AG04450 (cell line): Measurements from ENCODE around the gene STRIT1. TPM values are rescaled to one million over a fixed set of nuclear protein-coding genes. Genes with fewer than 3 reads are reported as not detected.
"Not testable (repeated sequence)": the region's sequence is repeated elsewhere in the genome, so short reads cannot be mapped to it uniquely, and the experiment has no call there.

ENCODE experiments used
- CTCF ChIA-PET: fragments of 300-600, 350-600 bp; formaldehyde crosslinking; extraction: SDS; loops from one replicate; lab custom pipeline; 2022; ENCODE audit warnings: antibody characterized with exemption, inconsistent platforms; lab: Charles Lee
- POLR2A ChIA-PET: fragments of 350-600 bp; formaldehyde crosslinking; extraction: SDS; loops from one replicate; lab custom pipeline; 2021; ENCODE audit warnings: antibody characterized with exemption, inconsistent platforms; lab: Yijun Ruan, JAX
- DNase-seq: peaks from one replicate; pipeline ENCODE4 v3.0.0-alpha.2; 2011; ENCODE audit warnings: low read depth, low spot score
- H3K27ac ChIP-seq: one replicate; pipeline ENCODE4 v1.5.1; 2012; ENCODE audit warnings: low read depth, low read length, control low read depth
- H3K27me3 ChIP-seq: one replicate; pipeline ENCODE4 v1.6.0; 2012; ENCODE audit warnings: low read length; ENCODE audit not compliant: control insufficient read depth, insufficient read depth
- H3K4me3 ChIP-seq: 2 replicates; pipeline ENCODE4 v1.5.1; 2011; ENCODE audit warnings: mild to moderate bottlenecking, low read depth, low read length, control low read depth
- H3K9me3 ChIP-seq: 2 replicates; pipeline ENCODE4 v1.5.1; 2012; ENCODE audit warnings: low read length; ENCODE audit not compliant: control insufficient read depth, insufficient read depth
- polyA plus RNA-seq: library from polyadenylated mRNA; depleted of rRNA; stranded (reverse); fragments of >200 nt; gene quantifications from 2 replicates; pipeline ENCODE4 v1.2.3, GENCODE V29; 2011
- TF ChIP-seq, protein P1 (sequence below): IDR thresholded peaks from 2 replicates; pipeline ENCODE4 v1.5.1; 2011; ENCODE audit warnings: low read depth, low read length, control low read depth, inconsistent platforms

The STRIT1 gene
- polyA plus RNA-seq, 1 experiment = not detected

DNA sequence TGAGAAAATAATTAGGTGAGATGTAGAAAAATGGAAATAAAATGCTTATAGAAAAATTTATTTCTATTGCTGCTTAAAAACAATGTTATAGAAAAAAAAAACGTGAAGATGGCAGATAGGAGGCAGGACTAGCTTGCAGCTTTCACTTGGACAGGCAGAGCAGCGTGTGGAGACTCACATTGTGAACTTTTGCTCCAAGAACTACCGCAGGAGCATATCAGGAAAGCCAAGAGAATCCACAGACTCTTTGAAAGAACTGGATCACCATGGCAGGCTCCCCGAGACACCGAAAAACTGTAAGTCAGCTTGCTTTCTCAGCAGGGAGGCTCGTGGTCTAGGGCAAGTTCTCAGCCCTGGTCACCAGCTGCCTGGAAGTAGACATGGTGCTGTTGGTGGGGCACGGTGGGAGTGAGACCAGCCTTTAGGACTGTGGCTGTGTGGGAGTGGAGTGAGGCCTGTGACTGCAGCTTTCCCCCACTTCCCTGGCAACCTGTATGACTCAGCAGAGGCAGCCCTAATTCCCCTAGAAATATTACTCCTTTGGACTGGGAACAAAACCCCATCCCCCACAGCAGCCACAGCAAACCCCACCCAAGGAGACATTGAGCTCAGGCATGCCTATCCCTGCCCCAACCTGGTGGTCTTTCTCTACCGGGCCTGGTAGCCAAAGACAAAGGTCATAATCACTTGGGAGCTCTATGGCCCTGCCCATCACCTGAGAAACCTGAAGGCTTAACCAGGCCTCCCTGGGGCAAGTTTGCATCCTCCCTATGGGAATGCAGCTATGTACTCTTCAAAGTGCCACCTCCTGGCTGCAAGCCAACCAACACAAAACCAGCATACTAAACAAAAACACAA is 22.8 kb downstream of the STRIT1 start:
- Histone ChIP-seq H3K4me3 (no peak overlapping the region), H3K9me3 (no peaks in the 10 kb centered on the region), H3K27ac (peak overlapping the region; percentile 11), H3K27me3 (no peaks in the 10 kb centered on the region)
- ChIA-PET CTCF (no interaction called here), POLR2A (no interaction called here)
- DNase-seq = no peak
- TF ChIP-seq, protein P1, sequence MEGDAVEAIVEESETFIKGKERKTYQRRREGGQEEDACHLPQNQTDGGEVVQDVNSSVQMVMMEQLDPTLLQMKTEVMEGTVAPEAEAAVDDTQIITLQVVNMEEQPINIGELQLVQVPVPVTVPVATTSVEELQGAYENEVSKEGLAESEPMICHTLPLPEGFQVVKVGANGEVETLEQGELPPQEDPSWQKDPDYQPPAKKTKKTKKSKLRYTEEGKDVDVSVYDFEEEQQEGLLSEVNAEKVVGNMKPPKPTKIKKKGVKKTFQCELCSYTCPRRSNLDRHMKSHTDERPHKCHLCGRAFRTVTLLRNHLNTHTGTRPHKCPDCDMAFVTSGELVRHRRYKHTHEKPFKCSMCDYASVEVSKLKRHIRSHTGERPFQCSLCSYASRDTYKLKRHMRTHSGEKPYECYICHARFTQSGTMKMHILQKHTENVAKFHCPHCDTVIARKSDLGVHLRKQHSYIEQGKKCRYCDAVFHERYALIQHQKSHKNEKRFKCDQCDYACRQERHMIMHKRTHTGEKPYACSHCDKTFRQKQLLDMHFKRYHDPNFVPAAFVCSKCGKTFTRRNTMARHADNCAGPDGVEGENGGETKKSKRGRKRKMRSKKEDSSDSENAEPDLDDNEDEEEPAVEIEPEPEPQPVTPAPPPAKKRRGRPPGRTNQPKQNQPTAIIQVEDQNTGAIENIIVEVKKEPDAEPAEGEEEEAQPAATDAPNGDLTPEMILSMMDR = no peak

DNA sequence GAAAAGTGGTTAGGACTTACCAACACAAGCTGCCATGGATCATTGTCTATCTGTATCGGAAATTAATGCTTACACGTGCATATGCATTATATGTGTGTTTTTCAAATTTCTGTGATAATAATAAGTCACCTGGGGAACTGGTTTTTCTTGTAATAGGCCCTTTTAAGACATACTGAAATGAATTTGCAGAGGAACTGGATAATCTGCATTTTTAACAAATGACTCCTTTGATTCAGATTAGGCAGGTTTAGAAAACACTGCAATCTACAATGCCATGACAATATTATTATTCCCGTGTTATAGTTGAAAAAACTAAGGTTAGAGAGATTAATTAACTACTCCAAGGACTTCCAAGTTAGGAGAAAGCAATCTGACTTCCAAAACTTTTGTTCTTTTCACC is 23.4 kb downstream of the STRIT1 start:
- Histone ChIP-seq H3K27ac (no peak overlapping the region), H3K4me3 (no peak overlapping the region), H3K9me3 (no peaks in the 10 kb centered on the region), H3K27me3 (no peaks in the 10 kb centered on the region)
- no peak for DNase-seq
- ChIA-PET CTCF (no interaction called here), POLR2A (no interaction called here)
- TF ChIP-seq, protein P1 = no peak

DNA sequence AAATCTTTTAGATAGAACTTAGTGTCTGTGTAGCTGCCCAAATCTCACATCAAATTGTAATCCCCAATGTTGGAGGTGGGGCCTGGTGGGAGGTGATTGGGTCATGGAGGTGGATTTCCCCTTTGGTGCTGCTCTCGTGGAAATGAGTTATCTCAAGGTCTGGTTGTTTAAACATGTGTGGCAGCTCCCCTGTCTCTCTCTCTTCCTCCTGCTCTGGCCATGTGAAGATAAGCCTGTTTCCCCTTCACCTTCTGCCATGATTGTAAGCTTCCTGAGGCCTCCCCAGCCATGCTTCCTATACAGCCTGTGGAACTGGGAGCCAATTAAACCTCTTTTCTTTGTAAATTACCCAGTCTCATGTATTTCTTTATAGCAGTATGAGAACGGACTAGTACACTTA is 30.6 kb downstream of the STRIT1 start:
- H3K4me3 ChIP-seq, DNase-seq, H3K27me3 ChIP-seq, H3K27ac ChIP-seq, CTCF ChIA-PET, H3K9me3 ChIP-seq, POLR2A ChIA-PET: not testable (repeated sequence)

DNA sequence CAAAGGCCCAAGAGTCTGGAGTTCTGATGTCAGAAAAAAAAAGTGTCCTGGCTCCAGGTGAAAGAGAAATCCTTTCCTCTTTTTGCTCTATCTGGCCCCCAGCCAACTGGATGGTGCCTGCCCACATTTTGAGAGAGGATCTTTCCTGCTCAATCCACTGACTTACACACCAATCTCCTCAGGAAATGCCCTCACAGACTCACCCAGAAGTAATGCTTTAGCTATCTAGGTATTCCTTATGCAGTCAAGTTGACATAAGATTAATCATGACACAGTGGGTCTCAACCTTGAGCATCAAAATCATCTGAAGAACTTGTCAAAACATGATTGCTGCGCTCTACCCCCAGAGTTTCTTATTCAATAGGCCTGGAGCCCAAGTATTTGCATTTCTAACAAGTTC is 31.2 kb downstream of the STRIT1 start:
- POLR2A ChIA-PET = no interaction called here
- Histone ChIP-seq H3K9me3 (no peaks in the 10 kb centered on the region), H3K4me3 (no peak overlapping the region), H3K27me3 (no peaks in the 10 kb centered on the region), H3K27ac (no peak overlapping the region)
- DNase-seq = no peak
- CTCF ChIA-PET = no interaction called here
- TF ChIP-seq, protein P1 = no peak

DNA sequence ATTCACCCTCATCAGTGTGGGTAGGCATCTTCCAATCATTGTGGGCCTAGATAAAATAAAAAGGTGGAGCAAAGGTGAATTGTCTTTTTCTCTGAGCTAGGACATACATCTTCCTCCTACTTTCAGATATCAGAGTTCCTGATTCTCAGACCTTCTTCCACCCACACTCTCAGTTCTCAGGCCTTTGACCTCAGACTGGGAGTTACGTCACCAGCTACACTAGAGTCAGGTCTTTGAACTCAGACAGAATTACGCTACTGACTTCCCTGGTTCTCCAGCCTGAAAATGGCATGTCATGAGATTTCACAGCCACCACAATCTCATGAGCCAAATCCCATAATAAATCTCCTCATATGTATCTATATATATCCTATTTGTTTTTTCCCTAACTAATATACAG is 39.0 kb downstream of the STRIT1 start:
- ChIA-PET CTCF (no interaction called here), POLR2A (no interaction called here)
- H3K9me3 ChIP-seq = no peaks in the 10 kb centered on the region
- no peak for DNase-seq
- TF ChIP-seq, protein P1 = no peak
- no peak overlapping the region for H3K27ac ChIP-seq
- no peaks in the 10 kb centered on the region for H3K27me3 ChIP-seq
- H3K4me3 ChIP-seq = no peak overlapping the region
